ENCODE data around the gene PPP1R12B.
"Not testable (repeated sequence)": the region's sequence is repeated elsewhere in the genome, so short reads cannot be mapped to it uniquely, and the experiment has no call there.

PPP1R12B gene

GRCh38 chr1:202452508-202452907 is 104.0 kb downstream of the PPP1R12B start:
- peaks cover 17% of the 10 kb centered on the region for H3K4me1 ChIP-seq (ENCODE audit: insufficient read depth, poor library complexity, severe bottlenecking)
- no peak for ATAC-seq (ENCODE audit: low read depth)

GRCh38 chr1:202456372-202457169 is 108.1 kb downstream of the PPP1R12B start:
- H3K4me1 ChIP-seq (ENCODE audit: insufficient read depth, poor library complexity, severe bottlenecking), result peaks cover 33% of the 10 kb centered on the region
- not testable (repeated sequence) for H3K4me3 ChIP-seq (ENCODE audit: severe bottlenecking); H3K9me3 ChIP-seq (ENCODE audit: severe bottlenecking); H3K36me3 ChIP-seq (ENCODE audit: low read depth); H3K27me3 ChIP-seq (ENCODE audit: insufficient read depth, poor library complexity, severe bottlenecking); DNase-seq (ENCODE audit: low spot score)
- peak overlapping the region; percentile 86 for H3K27ac ChIP-seq (ENCODE audit: poor library complexity, severe bottlenecking)
- ATAC-seq (ENCODE audit: low read depth), result peak; percentile 85

More at GRCh38 chr1:202452508-202452907, 104.0 kb downstream of the PPP1R12B start:
- DNase-seq (ENCODE audit: low spot score), result no peak
- no peaks in the 10 kb centered on the region; the same call in none of the 2 replicates for H3K36me3 ChIP-seq (ENCODE audit: low read depth)
- no peak for TF ChIP-seq CTCF (IDR thresholded peaks at IDR 0.05; ENCODE audit: poor library complexity, severe bottlenecking)
- no peak overlapping the region for H3K27ac ChIP-seq (ENCODE audit: poor library complexity, severe bottlenecking)
- H3K9me3 ChIP-seq (ENCODE audit: severe bottlenecking), result no peaks in the 10 kb centered on the region
- no peaks in the 10 kb centered on the region for H3K27me3 ChIP-seq (ENCODE audit: insufficient read depth, poor library complexity, severe bottlenecking)
- H3K4me3 ChIP-seq (ENCODE audit: severe bottlenecking), result no peak overlapping the region

- not testable (repeated sequence) for DNase-seq (ENCODE audit: low spot score); H3K4me3 ChIP-seq (ENCODE audit: severe bottlenecking); H3K9me3 ChIP-seq (ENCODE audit: severe bottlenecking); H3K36me3 ChIP-seq (ENCODE audit: low read depth); H3K27ac ChIP-seq (ENCODE audit: poor library complexity, severe bottlenecking); H3K27me3 ChIP-seq (ENCODE audit: insufficient read depth, poor library complexity, severe bottlenecking); ATAC-seq (ENCODE audit: low read depth)
- H3K4me1 ChIP-seq (ENCODE audit: insufficient read depth, poor library complexity, severe bottlenecking), result peaks cover 33% of the 10 kb centered on the region
Measured at GRCh38 chr1:202458651-202459050, 110.2 kb downstream of the PPP1R12B start.

- H3K27ac ChIP-seq (ENCODE audit: poor library complexity, severe bottlenecking), result peak overlapping the region; percentile 34
- H3K36me3 ChIP-seq (ENCODE audit: low read depth); DNase-seq (ENCODE audit: low spot score); H3K9me3 ChIP-seq (ENCODE audit: severe bottlenecking); H3K27me3 ChIP-seq (ENCODE audit: insufficient read depth, poor library complexity, severe bottlenecking); H3K4me3 ChIP-seq (ENCODE audit: severe bottlenecking): not testable (repeated sequence)
- peaks cover 36% of the 10 kb centered on the region for H3K4me1 ChIP-seq (ENCODE audit: insufficient read depth, poor library complexity, severe bottlenecking)
- 0 out of 3 replicates have a peak, but pooled peaks have one; percentile 22 for ATAC-seq (ENCODE audit: low read depth)
Measured at GRCh38 chr1:202459470-202460142, 111.1 kb downstream of the PPP1R12B start.

GRCh38 chr1:202460143-202460495 is 111.6 kb downstream of the PPP1R12B start:
- peak; percentile 89 for ATAC-seq (ENCODE audit: low read depth)
- H3K27ac ChIP-seq (ENCODE audit: poor library complexity, severe bottlenecking), result peak overlapping the region; percentile 34
- H3K27me3 ChIP-seq (ENCODE audit: insufficient read depth, poor library complexity, severe bottlenecking); DNase-seq (ENCODE audit: low spot score); H3K4me3 ChIP-seq (ENCODE audit: severe bottlenecking); H3K9me3 ChIP-seq (ENCODE audit: severe bottlenecking); H3K36me3 ChIP-seq (ENCODE audit: low read depth): not testable (repeated sequence)
- H3K4me1 ChIP-seq (ENCODE audit: insufficient read depth, poor library complexity, severe bottlenecking), result peaks cover 37% of the 10 kb centered on the region

- peaks cover 33% of the 10 kb centered on the region for H3K4me1 ChIP-seq (ENCODE audit: insufficient read depth, poor library complexity, severe bottlenecking)
- no peaks in the 10 kb centered on the region for H3K36me3 ChIP-seq (ENCODE audit: low read depth)
- DNase-seq (ENCODE audit: low spot score) (no peak), ATAC-seq (ENCODE audit: low read depth) (no peak)
- H3K27ac ChIP-seq (ENCODE audit: poor library complexity, severe bottlenecking), result no peak overlapping the region
- H3K27me3 ChIP-seq (ENCODE audit: insufficient read depth, poor library complexity, severe bottlenecking), result no peaks in the 10 kb centered on the region
- no peak overlapping the region for H3K4me3 ChIP-seq (ENCODE audit: severe bottlenecking)
- H3K9me3 ChIP-seq (ENCODE audit: severe bottlenecking), result no peaks in the 10 kb centered on the region
- TF ChIP-seq CTCF (IDR thresholded peaks at IDR 0.05; ENCODE audit: poor library complexity, severe bottlenecking), result no peak
Measured at GRCh38 chr1:202462342-202463076, 114.0 kb downstream of the PPP1R12B start.

Data from RWPE2 (cell line).